NCI-H345 (cell line): ENCODE data around the gene PLA2G4B.
A peak's percentile ranks its signal among the peaks of the same experiment; 100 is the strongest.

Experiments used
- DNase-seq: peaks from one replicate; lab custom pipeline; 2025; lab: John Stamatoyannopoulos, UW

PLA2G4B gene, protein sequence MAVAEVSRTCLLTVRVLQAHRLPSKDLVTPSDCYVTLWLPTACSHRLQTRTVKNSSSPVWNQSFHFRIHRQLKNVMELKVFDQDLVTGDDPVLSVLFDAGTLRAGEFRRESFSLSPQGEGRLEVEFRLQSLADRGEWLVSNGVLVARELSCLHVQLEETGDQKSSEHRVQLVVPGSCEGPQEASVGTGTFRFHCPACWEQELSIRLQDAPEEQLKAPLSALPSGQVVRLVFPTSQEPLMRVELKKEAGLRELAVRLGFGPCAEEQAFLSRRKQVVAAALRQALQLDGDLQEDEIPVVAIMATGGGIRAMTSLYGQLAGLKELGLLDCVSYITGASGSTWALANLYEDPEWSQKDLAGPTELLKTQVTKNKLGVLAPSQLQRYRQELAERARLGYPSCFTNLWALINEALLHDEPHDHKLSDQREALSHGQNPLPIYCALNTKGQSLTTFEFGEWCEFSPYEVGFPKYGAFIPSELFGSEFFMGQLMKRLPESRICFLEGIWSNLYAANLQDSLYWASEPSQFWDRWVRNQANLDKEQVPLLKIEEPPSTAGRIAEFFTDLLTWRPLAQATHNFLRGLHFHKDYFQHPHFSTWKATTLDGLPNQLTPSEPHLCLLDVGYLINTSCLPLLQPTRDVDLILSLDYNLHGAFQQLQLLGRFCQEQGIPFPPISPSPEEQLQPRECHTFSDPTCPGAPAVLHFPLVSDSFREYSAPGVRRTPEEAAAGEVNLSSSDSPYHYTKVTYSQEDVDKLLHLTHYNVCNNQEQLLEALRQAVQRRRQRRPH

GRCh38 chr15:41838400-41838897, at the start of gene PLA2G4B:
TSS of gene PLA2G4B (plus strand) at chr15:41838847. CDS start at chr15:41838914, 67 bp downstream.
- DNase-seq, result peak; percentile 55

DNA sequence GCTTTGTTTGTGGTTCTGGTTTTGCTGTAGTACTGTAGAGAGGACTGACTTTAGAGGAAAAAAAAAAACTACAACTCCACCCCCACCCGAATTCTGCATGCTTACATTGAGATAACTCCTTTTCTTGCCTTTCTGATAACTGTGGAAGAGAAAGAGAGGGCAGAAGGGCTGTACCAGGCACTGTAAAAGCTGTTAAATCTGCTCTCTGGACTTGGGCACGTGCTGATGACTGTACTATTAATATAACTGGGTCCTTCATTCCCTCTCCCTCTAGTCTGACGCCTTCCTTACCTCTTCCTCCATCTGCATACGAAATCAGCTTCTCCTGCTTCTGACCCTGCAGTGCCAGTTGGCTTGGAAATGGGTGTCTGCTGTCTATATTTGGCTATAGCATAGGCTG, 49.4 kb upstream of the PLA2G4B start:
- no peak for DNase-seq

GRCh38 chr15:41789662-41790061, 49.0 kb upstream of the PLA2G4B start:
- no peak for DNase-seq

DNA sequence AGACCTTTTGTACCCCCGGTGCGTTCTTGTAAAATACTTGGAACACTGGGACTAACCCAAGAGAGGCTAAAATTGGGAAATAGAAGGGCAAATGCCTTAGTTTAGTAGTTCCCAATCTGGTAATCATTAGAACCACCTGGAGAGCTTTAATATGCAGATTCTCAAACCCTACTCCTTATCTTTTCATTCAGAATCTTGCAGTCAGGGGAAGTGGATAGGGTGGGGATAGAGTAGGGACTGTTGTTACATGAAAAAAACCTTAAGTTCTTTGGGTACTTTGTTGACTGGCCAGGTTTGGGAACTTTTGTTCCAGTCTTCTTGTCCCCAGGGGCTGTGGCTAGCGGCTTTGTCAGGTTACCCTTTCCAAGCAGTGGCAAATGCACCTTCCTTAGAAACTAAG, 48.5 kb upstream of the PLA2G4B start:
- no peak for DNase-seq

GRCh38 chr15:41790756-41791546, 47.7 kb upstream of the PLA2G4B start:
- DNase-seq, result no peak

GRCh38 chr15:41791547-41791937, 47.1 kb upstream of the PLA2G4B start:
- DNase-seq, result no peak

DNA sequence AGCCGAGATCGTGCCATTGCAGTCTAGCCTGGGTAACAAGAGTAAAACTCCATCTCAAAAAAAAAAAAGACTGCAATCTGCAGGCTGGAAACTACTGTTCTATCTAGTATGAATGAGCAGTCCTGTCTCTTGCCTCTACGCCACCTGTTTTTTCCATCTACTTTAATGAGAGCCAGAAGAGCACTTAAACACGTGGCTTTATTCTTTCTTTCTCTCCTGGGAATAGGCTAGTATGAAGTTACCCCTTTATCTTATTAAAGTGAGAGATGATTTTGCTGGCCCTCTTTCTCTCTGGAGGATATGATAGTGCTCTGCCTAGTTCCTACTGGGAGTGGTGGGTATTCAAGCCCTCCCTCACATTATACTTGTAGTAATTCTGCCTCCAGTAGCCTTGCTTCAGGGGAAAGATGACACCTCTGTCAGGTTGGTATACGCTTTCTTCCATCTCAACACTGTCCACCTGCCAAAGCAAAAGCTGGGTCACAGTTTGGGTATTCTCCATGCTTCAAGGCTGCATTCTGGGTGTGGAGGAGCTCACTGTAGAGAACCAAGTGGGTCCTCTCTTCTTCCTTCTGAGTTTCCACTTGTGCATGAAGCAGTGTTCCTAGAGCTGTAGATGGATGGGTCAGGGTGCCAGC, 46.5 kb upstream of the PLA2G4B start:
- DNase-seq, result peak; percentile 47

GRCh38 chr15:41794081-41794480, 44.6 kb upstream of the PLA2G4B start:
- DNase-seq, result no peak

DNA sequence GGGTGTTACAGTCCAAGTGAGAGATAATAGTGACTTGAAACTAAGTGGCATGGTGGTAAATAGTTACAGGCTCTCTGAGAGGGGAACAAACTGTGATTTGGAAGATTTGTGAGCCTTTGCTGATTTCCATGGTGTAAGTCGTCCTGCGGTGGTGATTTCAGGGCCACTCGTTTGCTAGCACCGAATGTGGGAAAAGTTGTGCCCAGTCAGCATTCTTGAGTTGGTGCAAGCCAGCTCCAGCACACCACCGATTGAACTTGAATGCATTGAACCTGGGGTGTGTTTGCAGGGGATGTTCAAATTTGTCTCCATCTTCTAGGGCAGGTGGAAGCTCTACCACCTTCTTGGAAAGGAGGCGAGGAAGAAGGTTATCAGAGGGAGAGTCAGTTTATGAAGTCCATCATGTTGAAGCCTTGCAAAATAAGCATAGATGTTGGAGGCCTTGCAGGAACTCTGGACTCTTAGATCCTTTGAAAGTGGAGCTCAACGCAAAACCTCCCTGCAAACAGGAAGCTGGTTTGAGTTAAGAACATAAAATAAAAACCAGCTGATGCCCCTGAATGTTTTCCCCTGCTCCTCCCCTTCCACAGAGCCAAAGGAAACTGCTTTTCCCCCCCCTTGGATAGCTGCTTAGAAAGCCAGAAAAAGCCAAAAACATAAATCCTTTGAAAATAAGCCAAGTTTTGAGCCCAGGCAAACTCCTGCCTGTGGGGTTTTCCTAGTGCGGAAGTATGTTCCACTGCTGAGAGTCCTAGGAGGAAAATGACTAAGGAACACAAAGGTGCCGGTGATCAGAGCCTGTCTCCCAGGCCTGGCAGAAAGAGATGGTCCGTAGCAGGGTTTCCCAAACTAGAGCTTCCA, 42.4 kb upstream of the PLA2G4B start:
- no peak for DNase-seq

DNA sequence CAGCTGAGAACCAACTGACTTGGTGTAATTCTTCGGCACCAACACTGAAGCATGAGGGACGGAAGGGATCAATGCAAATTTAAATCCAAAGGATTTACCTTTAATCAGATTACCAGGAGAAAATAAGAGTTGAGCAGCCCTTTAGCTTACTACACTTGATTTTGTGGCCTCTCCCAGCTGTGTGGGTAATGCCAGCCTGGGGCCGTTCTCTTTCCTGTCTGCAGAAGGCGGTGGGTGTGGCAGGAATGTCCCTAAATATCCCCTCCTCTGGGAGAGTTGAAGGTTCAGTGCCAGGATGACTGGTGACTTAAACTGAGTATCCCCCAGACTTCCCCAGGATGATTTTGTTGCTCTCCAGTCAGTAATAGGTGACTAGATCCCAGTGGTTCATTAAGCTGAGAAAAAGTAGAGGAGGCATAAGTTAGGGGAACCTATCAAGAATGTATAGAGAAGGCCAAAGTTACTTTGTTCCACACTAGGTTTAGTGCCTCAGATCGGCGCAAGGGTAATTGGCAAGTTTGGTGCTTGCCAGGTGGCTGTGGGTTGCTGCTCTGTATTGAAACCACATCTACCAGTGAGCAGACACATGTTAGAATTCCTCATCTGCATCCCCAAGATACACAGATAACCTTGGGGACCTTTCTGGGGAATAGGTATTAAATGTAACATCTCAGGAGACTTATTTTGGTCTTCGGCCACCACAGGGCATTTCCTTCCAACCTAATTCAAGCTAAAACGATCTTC, 41.3 kb upstream of the PLA2G4B start:
- DNase-seq, result no peak

- no peak for DNase-seq
These were observed 39.8 kb upstream of the PLA2G4B start for GRCh38 chr15:41798607-41799487.

GRCh38 chr15:41799488-41799805, 39.2 kb upstream of the PLA2G4B start:
- no peak for DNase-seq

DNA sequence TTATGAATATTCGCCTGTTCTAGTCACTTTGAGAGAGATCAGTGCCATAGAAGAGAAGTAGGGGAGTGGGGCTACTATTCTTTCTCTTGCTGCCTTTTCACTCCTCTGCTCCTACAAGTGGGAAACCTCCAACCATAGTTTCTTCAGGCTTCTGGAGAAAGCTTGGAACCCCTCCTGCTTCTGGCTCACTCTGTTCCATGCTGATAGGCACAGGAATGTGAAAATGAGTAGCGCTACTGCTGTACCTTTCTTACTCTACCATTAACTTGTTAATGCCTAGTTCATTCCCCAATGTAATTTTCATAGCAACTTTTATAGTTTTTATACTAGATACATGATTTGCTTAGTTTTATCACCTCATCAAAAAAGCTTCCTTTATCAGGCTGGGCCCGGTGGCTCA, 37.5 kb upstream of the PLA2G4B start:
- no peak for DNase-seq

- DNase-seq, result no peak
These were observed 36.7 kb upstream of the PLA2G4B start for GRCh38 chr15:41801850-41802455.

GRCh38 chr15:41804361-41804760, 34.3 kb upstream of the PLA2G4B start:
- no peak for DNase-seq

GRCh38 chr15:41804916-41805666, 33.6 kb upstream of the PLA2G4B start:
- DNase-seq, result no peak

DNA sequence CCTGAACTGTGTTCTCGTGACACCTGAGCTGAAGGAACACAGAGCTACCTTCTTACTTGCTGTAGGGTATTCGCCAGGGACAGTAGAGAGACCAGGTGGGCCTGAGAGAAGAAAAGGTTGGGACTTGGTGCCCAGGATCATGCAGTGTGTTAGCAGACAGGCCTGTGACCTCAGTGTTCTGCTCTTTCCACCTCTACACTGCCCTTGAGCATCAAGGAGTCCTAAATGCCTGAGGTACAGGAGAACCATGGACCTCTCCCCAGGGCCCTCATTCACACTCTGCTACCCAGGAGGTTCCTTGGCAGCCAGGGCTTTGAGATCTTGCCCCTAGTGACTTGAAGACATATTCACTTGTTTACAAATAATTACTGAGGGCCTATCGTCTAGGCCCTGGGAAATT, 32.9 kb upstream of the PLA2G4B start:
- no peak for DNase-seq
